ACC112 (cell line): Measurements from ENCODE around the gene COL18A1.

Experiments used
- H2AFZ ChIP-seq: fragments of 200-600 bp; sonication (generic); one replicate; pipeline ENCODE4 v1.6.0; 2017; ENCODE audit warnings: antibody characterized with exemption, low read length; ENCODE audit not compliant: unreplicated experiment
- H3K27ac ChIP-seq: fragments of 200-600 bp; sonication (generic); 2 replicates; pipeline ENCODE4 v1.5.1; 2014; ENCODE audit warnings: low read depth, mild to moderate bottlenecking, antibody characterized with exemption, low read length, moderate library complexity
- H3K27me3 ChIP-seq: fragments of 200-600 bp; sonication (generic); 2 replicates; pipeline ENCODE4 v1.6.1; 2014; ENCODE audit warnings: mild to moderate bottlenecking, antibody characterized with exemption, low read length, moderate library complexity, mixed read lengths; ENCODE audit not compliant: insufficient read depth
- H3K36me3 ChIP-seq: fragments of 200-600 bp; sonication (generic); 2 replicates; pipeline ENCODE4 v1.6.1; 2016; ENCODE audit warnings: mild to moderate bottlenecking, antibody characterized with exemption, low read length, moderate library complexity, mixed read lengths; ENCODE audit not compliant: insufficient read depth
- H3K4me1 ChIP-seq: fragments of 200-600 bp; sonication (generic); one replicate; pipeline ENCODE4 v1.6.1; 2016; ENCODE audit warnings: low read length, mixed read lengths; ENCODE audit not compliant: insufficient read depth, unreplicated experiment, control insufficient read depth
- H3K4me3 ChIP-seq: fragments of 200-600 bp; sonication (generic); 2 replicates; pipeline ENCODE4 v1.5.1; 2014; ENCODE audit warnings: mild to moderate bottlenecking, low read depth, low read length
- H3K79me2 ChIP-seq: fragments of 200-600 bp; sonication (generic); one replicate; pipeline ENCODE4 v1.6.0; 2016; ENCODE audit warnings: low read length; ENCODE audit not compliant: control insufficient read depth, unreplicated experiment, insufficient read depth

Gene COL18A1

GRCh38 chr21:45469273-45470086, 64.5 kb downstream of the COL18A1 start:
- Histone ChIP-seq H3K27ac (peak overlapping the region; percentile 88), H3K79me2 (no peaks in the 10 kb centered on the region), H3K36me3 (no peaks in the 10 kb centered on the region), H3K4me3 (no peak overlapping the region), H3K4me1 (peaks cover 26% of the 10 kb centered on the region), H2AFZ (peak overlapping the region; percentile 3), H3K27me3 (no peaks in the 10 kb centered on the region)

- H3K27ac ChIP-seq, result peak overlapping the region; percentile 88
- no peaks in the 10 kb centered on the region for H3K79me2 ChIP-seq
- H3K4me1 ChIP-seq, result peaks cover 26% of the 10 kb centered on the region
- peak overlapping the region; percentile 3 for H2AFZ ChIP-seq
- H3K27me3 ChIP-seq, result no peaks in the 10 kb centered on the region
- no peak overlapping the region for H3K4me3 ChIP-seq
- H3K36me3 ChIP-seq, result no peaks in the 10 kb centered on the region
Observed at GRCh38 chr21:45470087-45470515, 65.1 kb downstream of the COL18A1 start.

GRCh38 chr21:45470773-45471524, 66.0 kb downstream of the COL18A1 start:
- Histone ChIP-seq H2AFZ (peak overlapping the region; percentile 35), H3K27me3 (no peaks in the 10 kb centered on the region), H3K36me3 (no peaks in the 10 kb centered on the region), H3K79me2 (no peaks in the 10 kb centered on the region), H3K27ac (peak overlapping the region; percentile 88), H3K4me3 (peak overlapping the region; percentile 45), H3K4me1 (peaks cover 26% of the 10 kb centered on the region)

GRCh38 chr21:45471525-45472221, 66.7 kb downstream of the COL18A1 start:
- Histone ChIP-seq H2AFZ (peak overlapping the region; percentile 26), H3K4me3 (peak overlapping the region; percentile 45), H3K79me2 (no peaks in the 10 kb centered on the region), H3K27ac (peak overlapping the region; percentile 88), H3K36me3 (no peaks in the 10 kb centered on the region), H3K27me3 (no peaks in the 10 kb centered on the region), H3K4me1 (peaks cover 26% of the 10 kb centered on the region)

- Histone ChIP-seq H2AFZ (no peak overlapping the region), H3K4me3 (no peak overlapping the region), H3K27me3 (no peaks in the 10 kb centered on the region), H3K79me2 (no peaks in the 10 kb centered on the region), H3K27ac (no peak overlapping the region), H3K36me3 (no peaks in the 10 kb centered on the region), H3K4me1 (peaks cover 26% of the 10 kb centered on the region)
Observed at GRCh38 chr21:45472445-45473365, 67.7 kb downstream of the COL18A1 start.

- Histone ChIP-seq H3K79me2 (no peaks in the 10 kb centered on the region), H3K27me3 (no peaks in the 10 kb centered on the region), H3K4me1 (peaks cover 26% of the 10 kb centered on the region), H3K36me3 (no peaks in the 10 kb centered on the region), H3K4me3 (no peak overlapping the region), H2AFZ (no peak overlapping the region), H3K27ac (no peak overlapping the region)
Observed at GRCh38 chr21:45473496-45474322, 68.7 kb downstream of the COL18A1 start.

GRCh38 chr21:45474323-45474950, 69.5 kb downstream of the COL18A1 start:
- Histone ChIP-seq H3K79me2 (no peaks in the 10 kb centered on the region), H2AFZ (no peak overlapping the region), H3K27ac (no peak overlapping the region), H3K4me3 (no peak overlapping the region), H3K27me3 (no peaks in the 10 kb centered on the region), H3K36me3 (no peaks in the 10 kb centered on the region), H3K4me1 (peaks cover 26% of the 10 kb centered on the region)

GRCh38 chr21:45475004-45475685, 70.2 kb downstream of the COL18A1 start:
- Histone ChIP-seq H2AFZ (no peak overlapping the region), H3K4me3 (no peak overlapping the region), H3K79me2 (no peaks in the 10 kb centered on the region), H3K36me3 (no peaks in the 10 kb centered on the region), H3K27me3 (no peaks in the 10 kb centered on the region), H3K27ac (no peak overlapping the region), H3K4me1 (peaks cover 19% of the 10 kb centered on the region)
